GM23338 (cell line): ENCODE data around the gene SYNRG. TPM values are rescaled to one million over a fixed set of nuclear protein-coding genes. Genes with fewer than 3 reads are reported as not detected.

Experiments used
- NANOG ChIP-seq: IDR thresholded peaks from 2 replicates; pipeline ENCODE4 v1.6.1; 2016; ENCODE audit warnings: antibody characterized with exemption, borderline replicate concordance
- ZNF114 ChIP-seq: fragments of 250-450 bp; sonication (Bioruptor Pico); IDR thresholded peaks from 2 replicates; pipeline ENCODE4 v1.5.0; 2020; ENCODE audit warnings: mild to moderate bottlenecking, moderate library complexity
- ZNF331 ChIP-seq: fragments of 250-450 bp; sonication (Bioruptor Pico); IDR thresholded peaks from 2 replicates; pipeline ENCODE4 v1.5.0; 2020; ENCODE audit warnings: low read depth, mild to moderate bottlenecking, moderate library complexity
- polyA plus RNA-seq: library from polyadenylated mRNA; unstranded; fragments of >200 nt; fragmentation: Nextera tagmentation; extraction: Ambion mirVana; gene quantifications from 2 replicates; pipeline ENCODE4 v1.2.1, GENCODE V29; 2016
- total RNA-seq: library from RNA; depleted of rRNA; stranded (reverse); fragments of >200 nt; shearing (Covaris generic); gene quantifications from 2 replicates; pipeline ENCODE4 v1.2.3, GENCODE V29; 2014
- TF ChIP-seq, protein P1 (sequence below): fragments of 250-450 bp; sonication (Bioruptor Pico); IDR thresholded peaks from 2 replicates; pipeline ENCODE4 v1.5.0; 2020; ENCODE audit warnings: mild to moderate bottlenecking, moderate library complexity
- TF ChIP-seq, protein P2 (sequence below): IDR thresholded peaks from one replicate; pipeline ENCODE4 v1.6.1; 2018; ENCODE audit warnings: antibody characterized with exemption; ENCODE audit not compliant: unreplicated experiment
- TF ChIP-seq, protein P3 (sequence below), 2 experiments: fragments of 200-600 bp in 1 of 2; sonication (generic) in 1 of 2; conservative IDR thresholded peaks; 2 replicates each; pipeline versions ENCODE4 v1.5.1 to v1.6.1; 2016 to 2017; ENCODE audit warnings: antibody characterized with exemption in 2 of 2, low read depth in 2 of 2, mild to moderate bottlenecking in 2 of 2, moderate library complexity in 1 of 2

SYNRG gene
- total and polyA plus RNA-seq, 2 experiments from 2014 or later = 18.6 to 22.6 TPM

DNA sequence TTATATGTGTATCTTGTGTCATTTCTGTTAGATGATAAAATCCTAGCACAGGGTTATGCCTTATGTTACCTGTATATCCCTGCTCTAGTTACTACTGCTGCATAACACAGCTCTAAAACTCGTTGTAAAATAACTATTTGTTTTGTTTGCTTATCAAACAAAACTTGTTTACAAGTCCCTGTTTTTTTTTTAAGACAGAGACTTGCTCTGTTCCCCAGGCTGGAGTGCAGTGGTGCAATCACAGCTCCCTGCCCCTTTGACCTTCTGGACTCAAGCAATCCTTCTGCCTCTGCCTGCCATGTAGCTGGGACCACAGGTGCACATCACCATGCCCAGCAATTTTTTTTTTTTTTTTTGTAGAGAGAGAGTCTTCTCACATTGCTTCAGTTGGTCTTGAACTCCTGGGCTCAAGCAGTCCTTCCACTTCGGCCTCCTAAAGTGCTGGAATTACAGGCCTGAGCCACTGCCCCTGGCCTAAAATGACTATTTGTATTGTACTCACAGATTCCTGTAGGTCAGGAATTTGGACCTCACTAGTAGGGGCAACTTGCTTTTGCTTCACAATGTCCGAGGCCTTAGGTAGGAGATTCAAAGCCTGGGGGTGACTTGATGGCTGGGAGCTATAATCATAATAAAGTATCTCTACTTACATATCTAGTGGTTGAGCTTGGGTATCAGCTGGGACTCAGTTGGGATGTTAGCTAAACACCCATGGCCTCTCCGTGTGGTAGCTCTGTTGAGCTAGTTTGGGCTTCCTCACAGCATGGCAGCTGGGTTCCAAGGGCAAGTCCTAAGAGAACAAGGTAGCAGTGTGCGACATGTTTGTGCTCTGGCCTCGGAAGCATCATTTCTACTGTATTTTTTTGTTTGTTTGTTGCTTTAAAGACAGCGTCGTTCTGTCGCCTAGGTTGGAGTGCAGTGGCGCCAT is 106.9 kb downstream of the SYNRG start (continued):
- TF ChIP-seq, protein P1, sequence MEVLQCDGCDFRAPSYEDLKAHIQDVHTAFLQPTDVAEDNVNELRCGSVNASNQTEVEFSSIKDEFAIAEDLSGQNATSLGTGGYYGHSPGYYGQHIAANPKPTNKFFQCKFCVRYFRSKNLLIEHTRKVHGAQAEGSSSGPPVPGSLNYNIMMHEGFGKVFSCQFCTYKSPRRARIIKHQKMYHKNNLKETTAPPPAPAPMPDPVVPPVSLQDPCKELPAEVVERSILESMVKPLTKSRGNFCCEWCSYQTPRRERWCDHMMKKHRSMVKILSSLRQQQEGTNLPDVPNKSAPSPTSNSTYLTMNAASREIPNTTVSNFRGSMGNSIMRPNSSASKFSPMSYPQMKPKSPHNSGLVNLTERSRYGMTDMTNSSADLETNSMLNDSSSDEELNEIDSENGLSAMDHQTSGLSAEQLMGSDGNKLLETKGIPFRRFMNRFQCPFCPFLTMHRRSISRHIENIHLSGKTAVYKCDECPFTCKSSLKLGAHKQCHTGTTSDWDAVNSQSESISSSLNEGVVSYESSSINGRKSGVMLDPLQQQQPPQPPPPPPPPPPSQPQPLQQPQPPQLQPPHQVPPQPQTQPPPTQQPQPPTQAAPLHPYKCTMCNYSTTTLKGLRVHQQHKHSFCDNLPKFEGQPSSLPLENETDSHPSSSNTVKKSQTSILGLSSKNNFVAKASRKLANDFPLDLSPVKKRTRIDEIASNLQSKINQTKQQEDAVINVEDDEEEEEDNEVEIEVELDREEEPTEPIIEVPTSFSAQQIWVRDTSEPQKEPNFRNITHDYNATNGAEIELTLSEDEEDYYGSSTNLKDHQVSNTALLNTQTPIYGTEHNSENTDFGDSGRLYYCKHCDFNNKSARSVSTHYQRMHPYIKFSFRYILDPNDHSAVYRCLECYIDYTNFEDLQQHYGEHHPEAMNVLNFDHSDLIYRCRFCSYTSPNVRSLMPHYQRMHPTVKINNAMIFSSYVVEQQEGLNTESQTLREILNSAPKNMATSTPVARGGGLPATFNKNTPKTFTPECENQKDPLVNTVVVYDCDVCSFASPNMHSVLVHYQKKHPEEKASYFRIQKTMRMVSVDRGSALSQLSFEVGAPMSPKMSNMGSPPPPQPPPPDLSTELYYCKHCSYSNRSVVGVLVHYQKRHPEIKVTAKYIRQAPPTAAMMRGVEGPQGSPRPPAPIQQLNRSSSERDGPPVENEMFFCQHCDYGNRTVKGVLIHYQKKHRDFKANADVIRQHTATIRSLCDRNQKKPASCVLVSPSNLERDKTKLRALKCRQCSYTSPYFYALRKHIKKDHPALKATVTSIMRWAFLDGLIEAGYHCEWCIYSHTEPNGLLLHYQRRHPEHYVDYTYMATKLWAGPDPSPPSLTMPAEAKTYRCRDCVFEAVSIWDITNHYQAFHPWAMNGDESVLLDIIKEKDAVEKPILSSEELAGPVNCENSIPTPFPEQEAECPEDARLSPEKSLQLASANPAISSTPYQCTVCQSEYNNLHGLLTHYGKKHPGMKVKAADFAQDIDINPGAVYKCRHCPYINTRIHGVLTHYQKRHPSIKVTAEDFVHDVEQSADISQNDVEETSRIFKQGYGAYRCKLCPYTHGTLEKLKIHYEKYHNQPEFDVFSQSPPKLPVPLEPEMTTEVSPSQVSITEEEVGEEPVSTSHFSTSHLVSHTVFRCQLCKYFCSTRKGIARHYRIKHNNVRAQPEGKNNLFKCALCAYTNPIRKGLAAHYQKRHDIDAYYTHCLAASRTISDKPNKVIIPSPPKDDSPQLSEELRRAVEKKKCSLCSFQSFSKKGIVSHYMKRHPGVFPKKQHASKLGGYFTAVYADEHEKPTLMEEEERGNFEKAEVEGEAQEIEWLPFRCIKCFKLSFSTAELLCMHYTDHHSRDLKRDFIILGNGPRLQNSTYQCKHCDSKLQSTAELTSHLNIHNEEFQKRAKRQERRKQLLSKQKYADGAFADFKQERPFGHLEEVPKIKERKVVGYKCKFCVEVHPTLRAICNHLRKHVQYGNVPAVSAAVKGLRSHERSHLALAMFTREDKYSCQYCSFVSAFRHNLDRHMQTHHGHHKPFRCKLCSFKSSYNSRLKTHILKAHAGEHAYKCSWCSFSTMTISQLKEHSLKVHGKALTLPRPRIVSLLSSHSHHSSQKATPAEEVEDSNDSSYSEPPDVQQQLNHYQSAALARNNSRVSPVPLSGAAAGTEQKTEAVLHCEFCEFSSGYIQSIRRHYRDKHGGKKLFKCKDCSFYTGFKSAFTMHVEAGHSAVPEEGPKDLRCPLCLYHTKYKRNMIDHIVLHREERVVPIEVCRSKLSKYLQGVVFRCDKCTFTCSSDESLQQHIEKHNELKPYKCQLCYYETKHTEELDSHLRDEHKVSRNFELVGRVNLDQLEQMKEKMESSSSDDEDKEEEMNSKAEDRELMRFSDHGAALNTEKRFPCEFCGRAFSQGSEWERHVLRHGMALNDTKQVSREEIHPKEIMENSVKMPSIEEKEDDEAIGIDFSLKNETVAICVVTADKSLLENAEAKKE (CRISPR knock-in tag) = no peak
- TF ChIP-seq, protein P2, sequence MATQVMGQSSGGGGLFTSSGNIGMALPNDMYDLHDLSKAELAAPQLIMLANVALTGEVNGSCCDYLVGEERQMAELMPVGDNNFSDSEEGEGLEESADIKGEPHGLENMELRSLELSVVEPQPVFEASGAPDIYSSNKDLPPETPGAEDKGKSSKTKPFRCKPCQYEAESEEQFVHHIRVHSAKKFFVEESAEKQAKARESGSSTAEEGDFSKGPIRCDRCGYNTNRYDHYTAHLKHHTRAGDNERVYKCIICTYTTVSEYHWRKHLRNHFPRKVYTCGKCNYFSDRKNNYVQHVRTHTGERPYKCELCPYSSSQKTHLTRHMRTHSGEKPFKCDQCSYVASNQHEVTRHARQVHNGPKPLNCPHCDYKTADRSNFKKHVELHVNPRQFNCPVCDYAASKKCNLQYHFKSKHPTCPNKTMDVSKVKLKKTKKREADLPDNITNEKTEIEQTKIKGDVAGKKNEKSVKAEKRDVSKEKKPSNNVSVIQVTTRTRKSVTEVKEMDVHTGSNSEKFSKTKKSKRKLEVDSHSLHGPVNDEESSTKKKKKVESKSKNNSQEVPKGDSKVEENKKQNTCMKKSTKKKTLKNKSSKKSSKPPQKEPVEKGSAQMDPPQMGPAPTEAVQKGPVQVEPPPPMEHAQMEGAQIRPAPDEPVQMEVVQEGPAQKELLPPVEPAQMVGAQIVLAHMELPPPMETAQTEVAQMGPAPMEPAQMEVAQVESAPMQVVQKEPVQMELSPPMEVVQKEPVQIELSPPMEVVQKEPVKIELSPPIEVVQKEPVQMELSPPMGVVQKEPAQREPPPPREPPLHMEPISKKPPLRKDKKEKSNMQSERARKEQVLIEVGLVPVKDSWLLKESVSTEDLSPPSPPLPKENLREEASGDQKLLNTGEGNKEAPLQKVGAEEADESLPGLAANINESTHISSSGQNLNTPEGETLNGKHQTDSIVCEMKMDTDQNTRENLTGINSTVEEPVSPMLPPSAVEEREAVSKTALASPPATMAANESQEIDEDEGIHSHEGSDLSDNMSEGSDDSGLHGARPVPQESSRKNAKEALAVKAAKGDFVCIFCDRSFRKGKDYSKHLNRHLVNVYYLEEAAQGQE = no peak
- TF ChIP-seq, protein P3, sequence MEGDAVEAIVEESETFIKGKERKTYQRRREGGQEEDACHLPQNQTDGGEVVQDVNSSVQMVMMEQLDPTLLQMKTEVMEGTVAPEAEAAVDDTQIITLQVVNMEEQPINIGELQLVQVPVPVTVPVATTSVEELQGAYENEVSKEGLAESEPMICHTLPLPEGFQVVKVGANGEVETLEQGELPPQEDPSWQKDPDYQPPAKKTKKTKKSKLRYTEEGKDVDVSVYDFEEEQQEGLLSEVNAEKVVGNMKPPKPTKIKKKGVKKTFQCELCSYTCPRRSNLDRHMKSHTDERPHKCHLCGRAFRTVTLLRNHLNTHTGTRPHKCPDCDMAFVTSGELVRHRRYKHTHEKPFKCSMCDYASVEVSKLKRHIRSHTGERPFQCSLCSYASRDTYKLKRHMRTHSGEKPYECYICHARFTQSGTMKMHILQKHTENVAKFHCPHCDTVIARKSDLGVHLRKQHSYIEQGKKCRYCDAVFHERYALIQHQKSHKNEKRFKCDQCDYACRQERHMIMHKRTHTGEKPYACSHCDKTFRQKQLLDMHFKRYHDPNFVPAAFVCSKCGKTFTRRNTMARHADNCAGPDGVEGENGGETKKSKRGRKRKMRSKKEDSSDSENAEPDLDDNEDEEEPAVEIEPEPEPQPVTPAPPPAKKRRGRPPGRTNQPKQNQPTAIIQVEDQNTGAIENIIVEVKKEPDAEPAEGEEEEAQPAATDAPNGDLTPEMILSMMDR (conservative IDR thresholded peaks at IDR 0.05; ENCODE audit: low read depth in 2 of 2) = no peak
- no peak for TF ChIP-seq ZNF114 (CRISPR knock-in tag)
- no peak for TF ChIP-seq NANOG
- TF ChIP-seq ZNF331 (CRISPR knock-in tag) = no peak
